Skeletal muscle satellite cell (primary cell): ENCODE data around the gene EME1.
"Not testable (repeated sequence)": the region's sequence is repeated elsewhere in the genome, so short reads cannot be mapped to it uniquely, and the experiment has no call there.

Experiments used
- H3K27me3 ChIP-seq: 2 replicates; pipeline ENCODE4 v1.7.0; 2013; ENCODE audit warnings: low read length; ENCODE audit not compliant: control insufficient read depth, insufficient read depth
- H3K36me3 ChIP-seq: 2 replicates; pipeline ENCODE4 v1.7.0; 2013; ENCODE audit warnings: mild to moderate bottlenecking, control low read depth, low read length; ENCODE audit not compliant: insufficient read depth
- H3K4me1 ChIP-seq: 2 replicates; pipeline ENCODE4 v1.7.0; 2013; ENCODE audit warnings: low read length; ENCODE audit not compliant: control insufficient read depth, insufficient read depth
- H3K4me2 ChIP-seq: 2 replicates; pipeline ENCODE4 v1.7.0; 2013; ENCODE audit warnings: mild to moderate bottlenecking, low read length
- H3K4me3 ChIP-seq: 2 replicates; pipeline ENCODE4 v1.7.0; 2013; ENCODE audit warnings: low read length
- H3K9ac ChIP-seq: 2 replicates; pipeline ENCODE4 v1.7.0; 2013; ENCODE audit warnings: mild to moderate bottlenecking, low read depth, low read length, moderate library complexity
- H3K9me3 ChIP-seq: replicated peaks from 2 replicates; pipeline ENCODE4 v1.7.0; 2013; ENCODE audit warnings: mild to moderate bottlenecking, control low read depth, low read length

Gene EME1

DNA sequence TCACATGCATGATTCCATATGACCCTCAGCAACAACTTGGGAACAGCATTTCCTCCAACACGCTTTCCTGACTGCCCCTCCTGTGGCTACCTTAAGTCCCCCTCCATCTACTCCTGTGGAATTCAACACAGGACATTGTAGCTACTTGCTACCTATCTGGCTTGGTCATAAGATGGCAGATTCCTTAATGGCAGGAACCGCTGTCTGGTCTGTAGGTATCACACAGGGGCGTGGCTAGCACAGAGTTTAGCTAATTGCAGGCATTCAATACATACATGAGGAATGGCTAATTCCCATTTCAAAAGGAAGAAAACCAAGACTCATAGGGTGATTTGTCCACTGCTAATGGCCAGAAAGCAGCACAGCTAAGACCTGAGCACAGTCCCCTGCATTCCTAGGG is 15.7 kb downstream of the EME1 start:
- Histone ChIP-seq H3K9ac (no peak overlapping the region), H3K4me3 (no peak overlapping the region), H3K27me3 (no peaks in the 10 kb centered on the region), H3K4me1 (no peaks in the 10 kb centered on the region), H3K36me3 (peaks cover 99% of the 10 kb centered on the region), H3K9me3 (no peaks in the 10 kb centered on the region), H3K4me2 (no peak overlapping the region)

DNA sequence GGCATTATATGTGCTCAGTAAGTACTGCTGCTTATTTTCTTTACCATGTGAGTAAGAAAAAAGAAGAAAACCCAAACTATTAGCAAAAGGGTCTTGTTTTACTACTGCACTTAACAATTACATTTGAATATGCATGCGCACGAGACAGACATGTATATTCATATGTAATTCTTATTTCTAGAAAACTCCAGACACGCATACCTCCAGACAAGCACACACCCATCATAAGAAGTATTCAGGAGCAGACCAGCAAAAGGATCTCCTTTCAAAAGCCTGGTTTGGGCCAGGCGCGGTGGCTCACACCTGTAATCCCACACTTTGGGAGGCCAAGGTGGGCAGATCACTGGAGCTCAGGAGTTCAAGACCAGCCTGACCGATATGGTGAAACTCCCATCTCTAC is 16.5 kb downstream of the EME1 start:
- Histone ChIP-seq H3K9me3 (no peaks in the 10 kb centered on the region), H3K4me2 (no peak overlapping the region), H3K9ac (no peak overlapping the region), H3K27me3 (no peaks in the 10 kb centered on the region), H3K4me1 (peaks cover under 1% of the 10 kb centered on the region), H3K36me3 (peaks cover 100% of the 10 kb centered on the region), H3K4me3 (no peak overlapping the region)

DNA sequence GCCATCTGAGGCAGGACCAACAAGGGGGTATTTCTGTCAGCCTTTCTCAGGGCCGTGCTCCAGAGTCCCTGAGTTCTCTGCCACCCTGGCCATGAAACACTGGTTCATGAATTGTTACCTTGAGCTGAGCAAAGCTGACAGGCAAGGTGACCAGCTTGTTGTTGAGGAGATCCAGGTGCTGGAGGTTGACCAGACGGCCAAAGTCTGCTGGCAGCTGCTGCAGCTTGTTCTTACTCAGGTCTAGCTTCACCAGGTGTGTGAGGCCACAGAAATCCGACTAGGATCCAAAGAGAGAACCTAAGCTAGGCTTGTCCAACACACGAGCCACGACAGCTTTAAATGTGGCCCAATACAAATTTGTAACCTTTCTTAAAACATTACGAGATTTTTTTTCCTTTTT is 19.6 kb downstream of the EME1 start:
- no peaks in the 10 kb centered on the region for H3K9me3 ChIP-seq
- no peaks in the 10 kb centered on the region for H3K27me3 ChIP-seq
- H3K4me1 ChIP-seq, result peaks cover 17% of the 10 kb centered on the region
- no peak overlapping the region for H3K4me3 ChIP-seq
- H3K9ac ChIP-seq, result no peak overlapping the region
- no peak overlapping the region for H3K4me2 ChIP-seq
- peaks cover 83% of the 10 kb centered on the region for H3K36me3 ChIP-seq

DNA sequence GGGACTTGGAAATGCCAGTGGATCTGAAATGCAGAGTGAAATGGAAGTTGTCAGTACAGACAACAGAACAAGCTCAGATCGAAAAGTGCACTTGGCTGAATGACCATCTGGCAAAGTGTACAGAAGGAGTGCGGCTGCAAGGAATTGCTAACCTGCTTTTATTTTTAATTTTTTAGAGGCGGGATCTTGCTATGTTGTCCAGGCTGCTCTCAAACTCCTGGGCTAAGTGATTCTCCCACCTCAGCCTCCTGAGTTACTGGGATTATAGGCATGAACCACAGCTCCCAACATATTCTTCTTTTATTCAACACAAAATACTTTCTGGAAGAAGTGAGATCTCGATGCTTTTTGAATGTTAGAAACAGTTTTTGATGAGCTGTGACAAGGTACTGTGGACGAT is 20.7 kb downstream of the EME1 start:
- no peaks in the 10 kb centered on the region for H3K9me3 ChIP-seq
- no peak overlapping the region for H3K9ac ChIP-seq
- no peaks in the 10 kb centered on the region for H3K27me3 ChIP-seq
- H3K4me1 ChIP-seq, result peaks cover 19% of the 10 kb centered on the region
- no peak overlapping the region for H3K4me3 ChIP-seq
- H3K36me3 ChIP-seq, result peaks cover 73% of the 10 kb centered on the region
- H3K4me2 ChIP-seq, result no peak overlapping the region

DNA sequence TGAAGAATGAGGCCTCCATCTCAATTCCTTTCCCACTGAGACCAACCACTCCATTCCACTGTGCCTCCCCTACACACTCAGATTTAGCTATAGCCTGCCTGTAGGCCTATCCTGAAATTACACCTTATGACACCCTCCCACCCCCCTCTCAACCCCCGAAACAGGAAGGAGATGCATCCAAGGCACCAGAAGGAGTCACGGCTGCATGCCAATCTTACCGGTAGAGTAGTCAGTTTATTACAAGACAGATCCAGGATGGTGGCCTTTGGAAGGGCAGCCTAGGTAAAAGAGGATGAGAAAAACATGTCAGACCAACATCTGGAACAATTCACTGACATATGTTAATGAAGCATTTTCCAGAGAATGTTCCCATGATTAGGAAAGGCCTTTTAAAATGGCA is 21.7 kb downstream of the EME1 start:
- peak overlapping the region; percentile 98 for H3K4me2 ChIP-seq
- H3K27me3 ChIP-seq, result no peaks in the 10 kb centered on the region
- no peaks in the 10 kb centered on the region for H3K9me3 ChIP-seq
- H3K9ac ChIP-seq, result peak overlapping the region; percentile 100
- H3K4me1 ChIP-seq, result peaks cover 19% of the 10 kb centered on the region
- H3K4me3 ChIP-seq, result peak overlapping the region; percentile 93
- H3K36me3 ChIP-seq, result peaks cover 63% of the 10 kb centered on the region

DNA sequence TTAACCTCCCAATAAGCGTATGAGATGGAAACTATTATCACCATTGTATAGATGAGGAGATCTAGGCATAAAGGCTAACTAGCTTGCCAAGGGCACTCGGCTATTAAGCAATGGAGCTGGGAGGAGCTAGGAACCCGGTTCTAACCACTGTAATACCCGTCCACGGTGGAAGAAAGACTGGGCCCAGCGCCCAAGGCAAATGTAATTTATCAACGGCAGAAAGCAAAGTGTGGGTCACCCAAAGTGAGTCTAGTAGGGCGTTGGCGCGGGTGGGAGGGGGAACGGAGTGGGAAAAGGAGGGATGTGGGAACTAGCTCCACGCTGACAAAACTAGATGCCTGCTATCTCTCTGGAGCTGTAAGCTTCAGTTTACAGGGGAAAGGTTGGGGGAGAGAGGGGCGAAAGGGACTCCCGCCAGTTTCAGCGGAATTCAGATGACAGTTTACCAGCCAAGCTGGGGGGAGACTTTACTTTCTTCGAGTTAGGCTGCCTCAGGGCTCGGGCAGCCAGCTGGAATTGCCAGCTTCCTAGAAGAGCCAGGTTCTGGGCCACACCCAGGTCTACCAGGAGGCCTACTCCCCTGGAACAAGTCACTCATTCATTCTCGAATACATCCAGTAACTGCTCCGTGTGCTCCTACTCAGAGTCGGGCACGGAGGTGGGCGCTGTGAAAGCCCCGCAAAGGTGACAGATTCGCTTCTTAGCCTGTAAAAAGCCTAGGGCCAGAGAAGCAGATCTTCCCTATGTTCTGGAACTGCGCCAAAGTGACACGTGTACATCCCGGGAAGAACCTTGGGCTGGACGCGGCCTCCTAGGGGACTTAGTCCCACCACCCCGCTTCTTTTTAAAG is 23.5 kb downstream of the EME1 start:
- H3K9ac ChIP-seq, result peak overlapping the region; percentile 100
- H3K4me2 ChIP-seq, result peak overlapping the region; percentile 98
- H3K4me1 ChIP-seq, result peaks cover 19% of the 10 kb centered on the region
- H3K27me3 ChIP-seq, result no peaks in the 10 kb centered on the region
- peak overlapping the region; percentile 93 for H3K4me3 ChIP-seq
- H3K36me3 ChIP-seq, result peaks cover 45% of the 10 kb centered on the region
- no peaks in the 10 kb centered on the region for H3K9me3 ChIP-seq

DNA sequence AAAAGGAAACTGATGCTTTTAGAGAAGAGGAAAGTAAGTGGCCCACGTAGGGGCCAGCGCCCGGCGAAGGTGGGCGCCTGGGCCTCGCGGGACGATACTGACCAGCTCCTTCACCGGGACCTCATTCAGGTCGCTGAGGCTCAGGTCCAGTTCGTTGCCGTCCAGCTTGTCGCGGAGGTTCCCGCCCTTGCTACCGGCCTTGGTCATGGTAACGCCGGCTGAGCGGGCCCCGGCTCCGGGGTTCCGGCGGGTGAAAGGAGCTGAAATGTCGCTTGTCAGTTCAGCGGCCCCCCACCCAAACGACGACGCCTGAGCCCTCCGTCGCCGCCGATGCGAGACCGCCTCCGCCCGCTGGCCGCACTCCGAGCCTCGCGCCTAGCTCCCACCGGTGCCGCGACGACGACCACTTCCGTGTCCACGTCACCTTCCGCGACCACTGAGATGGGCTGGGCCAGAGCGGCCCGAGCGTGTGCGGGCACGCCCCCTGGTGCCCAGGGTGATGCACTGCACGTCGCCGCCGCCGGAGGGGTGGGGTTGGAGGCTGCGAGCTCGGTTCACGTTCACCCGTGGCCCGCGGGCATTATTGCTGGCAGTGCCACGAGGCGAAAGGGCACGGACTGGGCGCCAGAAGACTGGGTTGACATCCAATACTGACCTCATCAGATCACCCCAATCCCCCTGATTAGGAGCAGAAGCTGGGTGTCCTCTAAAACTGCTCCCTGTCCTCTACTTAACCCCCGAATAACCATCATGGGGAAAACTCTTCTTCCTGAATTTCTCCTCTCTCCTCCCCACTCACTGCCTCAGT is 24.3 kb downstream of the EME1 start, which contains the start of gene LRRC59:
TSS of gene LRRC59 (minus strand) at position 413 of the 808 bp plus-strand sequence. CDS start at position 207, 206 bp downstream.
- no peaks in the 10 kb centered on the region for H3K27me3 ChIP-seq
- peak within 1 kb of the TSS; percentile 100 for H3K9ac ChIP-seq
- H3K4me3 ChIP-seq, result peak within 1 kb of the TSS; percentile 93
- H3K9me3 ChIP-seq, result no peaks in the 10 kb centered on the region
- H3K4me2 ChIP-seq, result peak within 1 kb of the TSS; percentile 98
- peaks cover 37% of the 10 kb centered on the region for H3K36me3 ChIP-seq
- H3K4me1 ChIP-seq, result peaks cover 19% of the 10 kb centered on the region

DNA sequence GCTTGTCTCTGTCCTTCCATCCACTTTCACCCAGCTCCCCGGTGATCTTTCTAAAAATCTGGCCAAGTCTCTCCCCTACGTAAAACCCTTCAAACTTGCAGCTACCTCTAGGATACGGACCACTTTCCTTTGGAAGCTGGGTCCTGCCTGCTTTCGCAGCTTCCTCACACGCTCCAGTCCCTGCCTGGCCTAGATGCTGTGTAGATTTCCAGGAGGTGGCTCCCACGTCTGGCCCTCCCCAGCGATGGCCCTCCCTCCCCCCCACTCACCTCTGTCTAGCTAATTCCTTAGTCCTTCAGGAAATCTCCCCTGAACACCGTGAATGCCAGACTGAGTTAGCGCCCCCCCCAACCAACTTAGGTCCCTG is 24.9 kb downstream of the EME1 start:
- Histone ChIP-seq H3K4me2 (peak overlapping the region; percentile 98), H3K4me3 (peak overlapping the region; percentile 93), H3K9me3 (no peaks in the 10 kb centered on the region), H3K36me3 (peaks cover 31% of the 10 kb centered on the region), H3K4me1 (peaks cover 19% of the 10 kb centered on the region), H3K9ac (peak overlapping the region; percentile 100), H3K27me3 (peaks cover 4% of the 10 kb centered on the region)

DNA sequence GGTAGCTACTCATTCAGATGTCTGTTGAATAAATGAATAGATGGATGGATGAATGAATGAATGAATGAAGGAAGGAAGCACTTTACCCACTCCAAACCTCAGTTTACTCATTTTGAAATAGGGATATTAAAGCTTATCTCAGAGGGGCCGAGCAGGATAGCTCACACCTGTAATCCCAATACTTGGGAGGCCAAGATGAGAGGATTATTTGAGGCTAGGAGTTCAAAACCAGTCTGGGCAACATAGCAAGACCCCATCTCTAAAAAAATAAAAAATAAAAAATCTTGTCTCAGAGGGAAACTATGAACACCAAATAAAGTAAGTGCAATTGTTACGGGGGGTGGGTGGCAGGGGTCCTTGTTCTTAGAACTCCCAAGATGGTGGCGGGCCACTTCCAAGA is 25.6 kb downstream of the EME1 start:
- not testable (repeated sequence) for H3K4me3 ChIP-seq, H3K4me2 ChIP-seq, H3K9ac ChIP-seq, H3K27me3 ChIP-seq, H3K9me3 ChIP-seq
- Histone ChIP-seq H3K4me1 (peaks cover 19% of the 10 kb centered on the region), H3K36me3 (peaks cover 23% of the 10 kb centered on the region)

DNA sequence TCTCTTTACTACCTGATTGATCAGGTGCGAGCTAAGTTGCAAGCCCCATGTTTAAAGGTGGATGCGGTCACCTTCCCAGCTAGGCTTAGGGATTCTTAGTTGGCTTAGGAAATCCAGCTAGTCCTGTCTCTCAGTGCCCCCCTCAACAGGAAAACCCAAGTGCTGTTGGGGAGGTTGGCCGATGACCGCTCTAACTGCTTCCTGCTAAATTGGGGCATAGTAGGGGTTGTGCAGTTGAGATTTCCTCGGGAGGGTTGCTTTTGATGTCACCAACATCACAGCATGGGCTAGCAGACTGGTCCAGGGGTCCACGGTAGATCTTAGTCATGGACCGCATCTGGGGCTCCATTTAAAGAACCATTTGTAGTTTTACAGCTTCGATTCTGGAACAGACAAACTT is 26.6 kb downstream of the EME1 start:
- H3K9ac ChIP-seq, H3K27me3 ChIP-seq, H3K4me3 ChIP-seq, H3K9me3 ChIP-seq, H3K4me2 ChIP-seq: not testable (repeated sequence)
- peaks cover 14% of the 10 kb centered on the region for H3K36me3 ChIP-seq
- peaks cover 18% of the 10 kb centered on the region for H3K4me1 ChIP-seq

DNA sequence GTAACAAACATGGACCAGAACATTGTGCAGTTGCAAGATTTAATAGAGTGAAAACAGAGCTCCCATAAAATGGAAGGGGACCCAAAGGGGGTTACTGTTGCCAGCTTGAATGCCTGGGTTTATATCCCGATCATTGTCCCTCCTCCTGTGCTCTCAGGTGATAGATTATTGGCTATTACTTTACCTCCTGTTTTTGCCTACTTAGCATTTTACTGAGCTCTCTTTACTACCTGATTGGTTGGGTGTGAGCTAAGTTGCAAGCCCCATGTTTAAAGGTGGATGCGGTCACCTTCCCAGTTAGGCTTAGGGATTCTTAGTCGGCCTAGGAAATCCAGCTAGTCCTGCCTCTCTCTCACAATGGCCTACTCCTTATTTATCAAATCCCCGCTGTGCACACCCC is 32.3 kb downstream of the EME1 start:
- not testable (repeated sequence) for H3K9me3 ChIP-seq, H3K36me3 ChIP-seq, H3K4me3 ChIP-seq, H3K4me2 ChIP-seq, H3K9ac ChIP-seq, H3K4me1 ChIP-seq
- peaks cover 33% of the 10 kb centered on the region for H3K27me3 ChIP-seq
